AG04449 (cell line): Measurements from ENCODE around the gene PALLD.

ENCODE experiments used
- CTCF ChIA-PET: fragments of 350-600 bp; formaldehyde crosslinking; extraction: SDS; loops from one replicate; lab custom pipeline; 2021; ENCODE audit warnings: antibody characterized with exemption; lab: Yijun Ruan, JAX
- POLR2A ChIA-PET: fragments of 400-600, 350-600 bp; formaldehyde crosslinking; extraction: SDS; loops from one replicate; lab custom pipeline; 2020; ENCODE audit warnings: antibody characterized with exemption, inconsistent platforms; lab: Yijun Ruan, JAX
- DNase-seq: peaks from one replicate; pipeline ENCODE4 v3.0.0-alpha.2; 2010; ENCODE audit warnings: low read depth, low spot score
- H3K4me3 ChIP-seq: 2 replicates; pipeline ENCODE4 v1.5.1; 2011; ENCODE audit warnings: low read depth, mild to moderate bottlenecking, control low read depth, low read length
- TF ChIP-seq, protein P1 (sequence below): IDR thresholded peaks from one replicate; pipeline ENCODE4 v1.5.1; 2011; ENCODE audit warnings: mild to moderate bottlenecking, moderate library complexity, low read length, control low read depth, inconsistent platforms; ENCODE audit not compliant: insufficient read depth; ENCODE audit errors: missing control alignments

Gene PALLD

GRCh38 chr4:168483811-168484210, 13.0 kb upstream of the PALLD start:
- POLR2A ChIA-PET = no interaction called here
- no peak for DNase-seq
- CTCF ChIA-PET = no interaction called here

GRCh38 chr4:168484626-168485025, 12.2 kb upstream of the PALLD start:
- ChIA-PET CTCF (no interaction called here), POLR2A (interaction anchor here (0.6 kb wide), 1 partner anchor 525 kb away, joined by 3 read pairs; no protein-coding TSS in a partner anchor)
- TF ChIP-seq, protein P1, sequence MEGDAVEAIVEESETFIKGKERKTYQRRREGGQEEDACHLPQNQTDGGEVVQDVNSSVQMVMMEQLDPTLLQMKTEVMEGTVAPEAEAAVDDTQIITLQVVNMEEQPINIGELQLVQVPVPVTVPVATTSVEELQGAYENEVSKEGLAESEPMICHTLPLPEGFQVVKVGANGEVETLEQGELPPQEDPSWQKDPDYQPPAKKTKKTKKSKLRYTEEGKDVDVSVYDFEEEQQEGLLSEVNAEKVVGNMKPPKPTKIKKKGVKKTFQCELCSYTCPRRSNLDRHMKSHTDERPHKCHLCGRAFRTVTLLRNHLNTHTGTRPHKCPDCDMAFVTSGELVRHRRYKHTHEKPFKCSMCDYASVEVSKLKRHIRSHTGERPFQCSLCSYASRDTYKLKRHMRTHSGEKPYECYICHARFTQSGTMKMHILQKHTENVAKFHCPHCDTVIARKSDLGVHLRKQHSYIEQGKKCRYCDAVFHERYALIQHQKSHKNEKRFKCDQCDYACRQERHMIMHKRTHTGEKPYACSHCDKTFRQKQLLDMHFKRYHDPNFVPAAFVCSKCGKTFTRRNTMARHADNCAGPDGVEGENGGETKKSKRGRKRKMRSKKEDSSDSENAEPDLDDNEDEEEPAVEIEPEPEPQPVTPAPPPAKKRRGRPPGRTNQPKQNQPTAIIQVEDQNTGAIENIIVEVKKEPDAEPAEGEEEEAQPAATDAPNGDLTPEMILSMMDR = no peak
- peak; percentile 89 for DNase-seq
- no peak overlapping the region for H3K4me3 ChIP-seq

More at GRCh38 chr4:168483811-168484210, 13.0 kb upstream of the PALLD start:
- H3K4me3 ChIP-seq = no peak overlapping the region
- TF ChIP-seq, protein P1 = no peak

- CTCF ChIA-PET = interaction anchor here (1.0 kb wide), 1 partner anchor 11 kb away, joined by 3 read pairs; the partner anchor contains the start of gene PALLD
These were observed 11.5 kb upstream of the PALLD start for GRCh38 chr4:168485156-168485910.

DNA sequence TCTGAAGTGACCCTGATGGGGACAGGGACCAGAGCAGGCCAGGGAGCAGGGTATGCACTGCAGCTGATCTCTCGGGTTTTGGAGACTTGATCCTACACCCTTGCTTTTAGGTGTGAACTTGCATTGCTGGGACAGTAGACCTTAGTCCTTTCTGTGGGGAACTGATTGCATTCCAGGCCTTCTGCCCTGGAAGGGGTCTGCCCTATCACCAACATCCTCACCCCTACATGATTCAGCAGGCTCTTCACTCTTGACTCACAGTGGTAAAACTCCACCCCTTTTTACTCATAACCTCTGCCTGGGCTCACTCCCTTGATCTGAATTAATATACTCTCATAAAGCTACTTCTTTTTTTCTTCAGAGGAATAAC, 10.0 kb upstream of the PALLD start:
- CTCF ChIA-PET = interaction anchor here (0.7 to 1.5 kb wide), 5 partner anchors 13 to 431 kb away, joined by 3 to 10 read pairs (median 3); no protein-coding TSS in a partner anchor
- DNase-seq = no peak
- H3K4me3 ChIP-seq = no peak overlapping the region
- POLR2A ChIA-PET = interaction anchor here (1.0 to 1.3 kb wide), 2 partner anchors 78 to 345 kb away, joined by 3 to 5 read pairs; no protein-coding TSS in a partner anchor
- TF ChIP-seq, protein P1 = no peak

More at GRCh38 chr4:168485156-168485910, 11.5 kb upstream of the PALLD start:
- TF ChIP-seq, protein P1 = no peak
- no peak for DNase-seq
- no peak overlapping the region for H3K4me3 ChIP-seq
- POLR2A ChIA-PET = interaction anchor here (0.6 kb wide), 1 partner anchor 524 kb away, joined by 3 read pairs; no protein-coding TSS in a partner anchor

DNA sequence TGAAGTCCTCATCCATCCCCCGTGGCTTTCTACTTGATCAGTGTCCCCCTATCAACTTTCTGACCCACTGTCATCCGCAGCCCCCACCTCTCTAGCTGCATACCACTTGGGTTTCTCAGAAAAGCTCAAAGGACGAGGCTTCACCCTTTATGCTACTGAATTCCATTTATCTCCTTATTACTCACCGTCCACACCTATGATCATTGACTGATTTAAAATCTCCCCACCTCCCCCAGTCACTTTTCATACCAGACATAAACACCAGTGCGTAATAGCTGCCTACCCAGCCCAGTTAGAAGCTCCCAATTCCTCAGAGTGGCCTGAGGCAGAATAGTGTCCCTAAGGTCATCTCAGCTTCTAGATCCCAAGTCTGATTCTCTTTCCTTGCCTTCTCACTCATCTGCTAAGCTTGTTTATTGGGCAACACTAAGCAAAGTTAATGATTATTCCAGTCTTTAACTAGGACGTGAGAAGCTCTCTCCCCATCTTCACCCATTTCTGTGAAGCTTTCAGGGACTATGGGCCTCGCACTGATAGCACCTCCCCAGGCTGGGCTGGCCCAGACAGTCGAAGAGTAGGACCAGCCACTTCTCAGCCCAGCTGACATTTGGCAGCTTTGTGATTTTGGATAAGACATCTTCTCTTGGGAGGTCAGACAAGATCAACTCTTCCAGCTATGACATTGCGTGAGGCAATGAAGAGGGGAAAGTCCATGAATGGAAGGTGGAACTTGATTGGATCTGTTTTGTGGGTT, 9.4 kb upstream of the PALLD start:
- TF ChIP-seq, protein P1 = no peak
- no peak for DNase-seq
- no peak overlapping the region for H3K4me3 ChIP-seq
- ChIA-PET POLR2A (interaction anchor here (1.0 to 1.3 kb wide), 2 partner anchors 78 to 344 kb away, joined by 3 to 5 read pairs; no protein-coding TSS in a partner anchor), CTCF (interaction anchor here (0.7 to 1.5 kb wide), 5 partner anchors 12 to 431 kb away, joined by 3 to 10 read pairs (median 3); no protein-coding TSS in a partner anchor)
